Superior temporal gyrus (tissue), 1 donor: Measurements from ENCODE around the gene AKNA.

Experiments used
- DNase-seq: peaks from one replicate; pipeline ENCODE4 v3.0.0-alpha.2; 2016; ENCODE audit errors: extremely low spot score

AKNA gene

DNA sequence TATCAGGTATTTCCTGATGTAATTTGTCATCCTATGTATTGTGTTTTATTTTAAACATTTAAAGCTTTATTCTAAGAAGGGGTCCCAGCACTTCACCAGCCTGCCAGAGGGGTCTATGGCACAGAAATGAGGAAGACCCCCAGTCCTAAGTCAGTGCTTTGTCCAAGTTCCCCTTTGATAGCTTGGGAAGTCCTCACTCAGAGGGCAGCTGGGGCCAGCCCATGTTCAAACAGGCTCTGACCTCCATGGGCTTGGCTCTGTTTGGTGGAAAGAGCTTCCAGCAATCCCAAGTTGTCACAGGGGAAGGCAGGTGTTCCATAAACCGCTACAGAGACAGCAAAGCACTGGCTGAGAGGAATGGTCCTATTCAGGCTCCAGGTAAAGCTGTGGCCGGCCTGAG is 26.6 kb upstream of the AKNA start:
- no peak for DNase-seq

DNA sequence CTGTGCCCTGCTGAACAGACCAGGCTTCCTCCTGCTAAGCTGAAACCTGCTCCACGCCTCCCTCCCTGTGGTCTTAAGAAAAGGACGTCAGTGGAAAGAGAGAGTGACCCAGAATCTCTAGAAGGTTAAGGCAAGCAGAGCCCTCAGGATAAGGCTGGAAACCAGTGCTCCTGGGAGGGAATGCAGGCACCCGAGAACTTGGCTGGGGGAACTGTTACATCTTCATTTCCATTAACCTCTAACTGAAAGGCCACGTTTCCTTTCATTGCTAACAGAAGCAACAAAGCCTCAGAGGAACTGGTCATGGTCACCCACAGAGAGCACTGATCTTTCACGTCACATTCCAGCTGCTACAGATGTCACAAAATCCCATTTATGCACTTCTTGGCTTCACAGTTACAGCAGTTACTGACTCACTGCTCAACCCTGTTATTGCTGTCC is 26.1 kb upstream of the AKNA start:
- no peak for DNase-seq

DNA sequence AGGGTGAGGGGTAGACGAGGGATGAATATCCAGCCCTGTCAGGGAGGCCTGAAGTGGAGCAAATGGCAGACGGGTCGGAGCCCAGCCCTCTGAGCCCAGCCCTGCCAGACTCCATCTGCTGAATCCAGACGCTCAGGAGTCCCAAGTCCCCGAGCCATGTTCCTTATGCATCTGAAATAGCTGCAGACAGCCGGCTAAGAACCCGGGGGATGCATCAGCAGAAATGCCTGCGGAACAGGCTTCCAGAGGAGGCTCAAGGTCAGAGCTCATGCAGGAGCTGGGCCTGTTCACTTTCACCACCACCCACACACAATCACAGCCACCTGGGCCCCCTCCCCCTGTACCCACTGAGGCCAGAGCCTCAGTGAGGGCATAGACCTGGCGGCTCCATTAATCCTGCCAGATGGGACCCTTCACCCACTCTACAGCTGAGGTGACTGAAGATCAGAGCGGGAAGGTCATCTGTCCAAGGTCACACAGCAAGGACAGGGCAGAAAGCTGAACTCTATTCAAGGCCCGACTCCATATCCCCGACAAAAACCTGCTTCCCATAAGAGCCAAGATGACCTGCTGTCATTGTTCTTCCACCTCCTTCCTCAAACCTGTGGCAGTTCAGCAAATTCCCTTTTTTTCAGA is 24.4 kb upstream of the AKNA start:
- no peak for DNase-seq

DNA sequence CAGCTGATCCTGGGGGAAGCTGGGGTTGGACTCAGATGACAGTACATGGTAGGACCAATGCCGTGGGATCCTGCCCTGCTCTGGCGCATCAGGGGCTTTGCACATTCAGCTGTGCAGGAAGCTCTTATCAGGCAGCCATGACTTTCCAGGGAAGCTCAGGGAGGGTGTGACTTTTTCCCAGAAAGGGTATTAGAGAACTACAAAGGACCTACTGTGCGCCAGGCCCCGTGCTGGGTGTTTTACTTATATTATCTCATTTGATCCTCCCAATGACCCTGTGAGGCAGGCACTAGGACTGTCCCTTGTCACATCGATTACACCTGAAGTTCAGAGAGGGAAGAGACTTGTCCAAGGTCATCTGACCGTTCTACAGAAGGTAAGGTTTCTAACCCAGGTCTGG is 23.7 kb upstream of the AKNA start:
- DNase-seq = no peak

DNA sequence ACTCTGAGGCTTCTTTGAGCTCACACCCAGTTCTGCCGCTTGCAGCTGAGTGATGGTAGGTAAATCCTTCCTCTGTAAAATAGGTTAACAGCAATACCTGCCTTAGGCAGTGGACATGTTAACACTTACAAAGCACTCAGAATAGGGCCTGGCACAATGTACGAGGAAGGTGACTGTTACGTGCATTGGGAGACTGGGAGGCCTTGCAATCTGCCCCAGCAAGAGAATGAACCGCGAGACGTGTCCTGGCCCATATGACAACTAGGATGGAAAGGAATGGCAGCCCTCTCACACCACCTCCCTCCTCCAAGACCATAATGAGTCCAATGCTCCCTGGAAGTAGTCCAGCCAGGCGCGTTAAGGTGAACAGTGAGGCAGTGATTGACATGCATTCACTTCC is 23.1 kb upstream of the AKNA start:
- no peak for DNase-seq

DNA sequence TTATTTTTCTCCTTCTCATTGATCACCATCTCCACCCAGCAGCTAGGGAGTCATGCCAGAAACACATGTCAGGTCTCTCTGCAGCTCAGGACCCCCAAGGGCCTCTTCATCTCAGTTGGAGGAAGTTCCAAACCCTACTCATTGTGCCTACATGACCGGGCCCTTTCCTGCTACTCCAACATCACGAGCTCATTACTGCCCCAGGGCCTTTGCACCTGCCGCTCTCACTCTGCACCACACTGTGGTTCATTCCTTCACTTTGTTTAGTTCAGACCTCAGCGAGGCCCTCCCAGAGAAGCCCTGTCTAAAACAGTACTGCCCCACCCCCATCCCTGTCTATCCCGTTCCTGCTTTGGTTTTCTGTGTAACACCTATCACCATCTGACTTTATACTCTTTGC is 22.1 kb upstream of the AKNA start:
- no peak for DNase-seq

DNA sequence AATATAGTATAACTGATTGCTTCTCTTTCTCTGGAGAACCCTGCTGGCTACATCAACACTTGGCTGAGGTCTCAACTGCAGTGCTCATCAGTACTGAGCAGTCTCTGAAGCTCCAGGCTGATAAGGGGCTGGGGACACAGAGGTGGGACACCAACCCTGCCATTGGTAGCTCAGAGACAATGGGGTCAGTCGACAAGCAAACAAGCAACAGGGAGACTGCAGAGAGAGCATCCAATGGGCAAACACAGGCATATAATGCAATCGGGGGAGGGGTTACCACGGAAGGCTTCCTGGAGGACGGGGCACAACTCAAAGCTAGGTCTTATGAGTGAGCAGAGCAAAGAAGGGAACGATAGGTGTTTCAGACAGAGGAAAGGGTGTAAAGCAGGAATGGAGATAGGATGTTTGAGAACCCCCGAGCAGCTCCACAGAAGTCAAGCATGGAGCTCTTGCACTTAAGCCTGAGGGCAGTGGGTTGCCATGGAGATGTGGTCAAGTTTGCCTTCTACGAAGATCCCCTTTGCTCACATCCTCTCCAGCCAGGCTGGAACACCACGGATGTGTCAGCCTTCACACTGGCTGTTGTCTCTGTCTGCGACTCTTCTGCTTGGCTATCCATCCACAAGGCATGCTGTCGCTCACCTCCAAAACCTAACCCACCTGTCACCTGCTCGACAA is 21.5 kb upstream of the AKNA start:
- DNase-seq = no peak

DNA sequence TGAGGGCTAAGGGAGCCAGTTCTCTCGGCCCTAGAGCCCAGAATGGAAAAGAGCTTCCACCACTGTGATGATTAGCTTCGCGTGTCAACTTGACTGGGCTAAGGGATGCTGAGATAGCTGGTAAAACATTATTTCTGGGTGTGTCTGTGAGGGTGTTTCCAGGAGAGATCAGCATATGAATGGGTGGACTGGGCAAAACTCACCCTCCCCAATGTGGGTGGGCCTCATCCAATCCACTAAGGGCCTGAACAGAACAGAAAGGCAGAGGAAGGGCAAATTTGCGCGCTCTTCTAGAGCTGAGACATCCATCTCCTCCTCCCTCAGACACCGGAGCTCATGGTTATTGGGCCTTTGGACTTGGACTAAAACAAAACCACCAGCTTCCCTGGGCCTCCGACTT is 20.9 kb upstream of the AKNA start:
- no peak for DNase-seq

DNA sequence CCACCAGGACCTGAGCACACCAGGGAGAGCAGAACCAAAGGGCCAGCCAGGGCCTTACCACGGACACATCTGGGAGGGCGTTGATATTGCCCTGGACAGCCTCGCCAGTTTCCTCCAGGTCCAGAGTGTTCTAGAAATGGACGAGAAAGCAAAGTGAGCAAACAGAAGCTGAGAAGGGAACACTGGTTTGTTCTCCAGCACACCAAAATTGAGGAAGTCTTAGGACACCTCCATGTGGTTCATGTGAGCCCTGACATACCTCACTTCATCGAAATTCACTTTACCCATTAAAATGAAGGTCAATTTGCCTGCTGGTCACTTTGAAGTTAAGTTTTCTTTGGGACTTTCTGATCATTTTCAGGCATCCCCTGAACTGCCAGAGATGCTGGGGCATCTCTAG is 20.1 kb upstream of the AKNA start:
- DNase-seq = no peak

DNA sequence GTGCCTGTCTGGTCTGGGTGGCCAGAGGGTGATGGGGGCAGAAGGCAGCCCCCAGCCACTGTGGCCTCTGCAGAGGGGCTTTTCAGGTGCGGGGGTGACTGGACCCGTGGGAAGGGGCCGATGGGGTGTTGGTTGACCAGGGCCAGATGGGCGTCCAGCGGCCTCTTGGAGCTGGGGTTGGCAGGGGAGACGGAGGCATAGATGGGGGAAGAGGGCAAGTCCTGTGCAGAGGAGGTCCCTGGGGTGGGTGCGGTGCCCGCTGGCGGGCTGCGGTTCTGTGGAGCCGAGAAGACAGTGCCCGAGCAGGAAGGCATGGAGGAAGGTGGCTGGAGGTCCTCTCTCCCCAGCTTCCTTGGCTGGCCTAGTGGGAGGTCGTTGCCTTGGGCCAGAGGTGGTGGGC is 18.7 kb upstream of the AKNA start:
- DNase-seq = no peak

DNA sequence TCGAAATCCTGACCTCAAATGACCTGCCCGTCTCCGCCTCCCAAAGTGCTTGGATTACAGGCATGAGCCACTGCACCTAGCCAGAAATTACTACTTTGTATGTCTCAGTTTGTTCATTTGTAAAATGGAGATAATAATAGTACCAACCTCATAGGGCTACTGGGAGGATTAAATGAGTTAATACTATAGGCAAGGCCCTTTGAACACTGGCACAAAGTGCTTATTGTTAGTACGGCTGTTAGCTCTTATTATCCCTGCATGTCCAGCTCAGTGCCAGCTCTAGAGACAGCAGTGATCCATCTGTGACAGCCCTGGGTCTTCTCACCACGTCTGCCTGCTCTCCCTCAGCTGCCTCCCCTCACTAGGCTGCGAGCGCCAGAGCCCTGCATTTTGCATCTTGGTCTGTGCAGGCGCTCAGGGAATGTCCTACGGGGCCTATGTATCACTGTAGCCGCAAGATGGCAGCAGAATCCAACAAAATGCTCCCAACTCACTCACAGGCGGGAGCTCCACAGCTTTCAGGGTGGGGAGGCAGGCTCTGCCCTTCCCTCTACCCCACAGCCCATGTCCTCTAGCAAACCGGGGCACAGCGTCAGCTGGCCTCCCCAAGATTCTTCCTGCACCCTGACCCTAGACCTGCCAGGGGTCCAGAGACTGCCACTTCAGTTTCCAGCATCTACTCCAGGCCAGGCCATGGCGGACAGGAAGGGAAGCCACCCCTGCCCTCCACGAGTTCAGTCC is 17.7 kb upstream of the AKNA start:
- peak; percentile 94 for DNase-seq

DNA sequence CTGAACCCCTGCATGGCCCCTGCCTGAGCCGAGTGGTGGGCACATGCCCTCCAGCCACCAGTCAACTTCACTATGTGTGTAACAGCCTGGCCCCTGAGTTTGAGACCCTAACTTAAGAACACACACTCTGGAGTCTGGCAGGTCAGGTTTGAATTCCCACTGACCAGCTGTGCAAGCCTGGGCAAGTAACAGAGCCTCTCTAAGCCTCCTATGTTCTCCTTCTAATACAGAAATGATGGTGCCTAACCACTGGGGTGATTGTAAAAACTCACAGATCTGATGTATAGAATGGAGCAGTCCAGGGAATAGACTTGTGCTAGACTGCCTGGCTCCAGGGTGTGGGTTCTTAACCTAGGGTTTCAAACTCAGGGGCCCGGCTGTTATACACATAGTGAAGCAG is 16.7 kb upstream of the AKNA start:
- no peak for DNase-seq

DNA sequence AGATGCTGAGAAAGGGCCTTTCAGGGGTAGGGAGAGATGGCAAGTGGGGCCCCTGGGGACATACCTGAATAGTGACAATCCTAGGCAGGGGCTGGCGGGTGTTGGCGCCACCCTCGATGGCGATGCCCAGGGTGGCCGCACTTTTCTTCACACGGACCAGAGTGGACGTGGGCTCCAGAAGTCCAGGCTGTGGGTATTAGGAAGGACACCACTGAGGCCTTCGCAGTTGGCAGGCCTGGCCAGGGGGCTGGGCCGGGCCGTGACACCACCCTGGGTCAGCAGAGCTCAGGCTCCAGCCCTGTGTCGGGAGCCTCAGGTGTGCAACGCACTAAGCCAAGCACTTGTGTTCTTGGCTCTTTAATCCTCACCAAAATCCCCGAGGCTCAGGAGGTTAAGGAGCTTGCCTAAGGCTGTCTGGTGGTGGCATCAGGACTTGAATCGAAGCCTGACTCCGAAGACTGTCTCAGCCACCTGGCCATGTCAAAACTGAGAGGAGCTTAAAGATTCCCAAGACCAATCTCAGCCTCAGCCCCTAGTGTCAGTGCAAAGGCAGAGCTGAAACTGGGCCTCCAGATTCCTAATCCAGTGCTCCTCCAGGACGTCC is 15.5 kb upstream of the AKNA start:
- DNase-seq = no peak

DNA sequence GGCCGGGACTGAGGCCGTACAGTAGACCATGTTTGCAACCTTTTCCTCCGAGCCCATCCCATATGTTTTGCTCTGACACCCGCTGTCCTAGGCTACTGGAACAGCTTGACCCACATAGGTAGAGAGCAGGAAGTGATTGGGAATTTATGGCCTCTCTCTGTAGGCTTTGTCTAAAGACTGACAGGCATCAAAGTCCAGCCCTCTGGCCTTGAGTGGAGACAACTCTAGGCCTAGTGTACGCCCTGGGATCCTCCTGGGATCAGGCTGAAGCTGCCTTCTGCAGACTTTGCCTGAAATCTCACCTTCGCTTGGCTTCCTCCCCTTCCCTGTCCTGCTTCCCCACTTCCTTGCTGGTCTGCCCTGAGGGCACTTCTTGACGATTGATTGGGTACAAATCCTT is 13.6 kb upstream of the AKNA start:
- DNase-seq = no peak

DNA sequence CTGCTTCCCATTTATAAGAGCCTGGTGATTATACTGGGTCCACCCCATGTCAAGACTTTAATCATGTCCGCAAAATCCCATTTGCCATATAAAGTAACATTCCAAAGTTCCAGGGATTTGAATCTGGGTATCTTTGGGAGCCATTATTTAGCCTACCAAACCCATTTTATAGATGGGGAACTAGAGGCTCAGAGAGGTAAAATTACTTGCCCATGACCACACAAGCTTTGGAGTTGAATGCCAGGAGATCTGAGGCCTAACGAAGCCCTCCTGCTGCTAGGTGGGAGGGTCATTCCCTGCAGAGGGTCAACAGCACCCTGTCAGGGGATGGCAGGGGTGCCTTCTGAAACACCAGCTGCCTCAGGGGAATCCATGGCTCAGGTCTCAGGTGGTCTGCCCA is 13.0 kb upstream of the AKNA start:
- DNase-seq = no peak

DNA sequence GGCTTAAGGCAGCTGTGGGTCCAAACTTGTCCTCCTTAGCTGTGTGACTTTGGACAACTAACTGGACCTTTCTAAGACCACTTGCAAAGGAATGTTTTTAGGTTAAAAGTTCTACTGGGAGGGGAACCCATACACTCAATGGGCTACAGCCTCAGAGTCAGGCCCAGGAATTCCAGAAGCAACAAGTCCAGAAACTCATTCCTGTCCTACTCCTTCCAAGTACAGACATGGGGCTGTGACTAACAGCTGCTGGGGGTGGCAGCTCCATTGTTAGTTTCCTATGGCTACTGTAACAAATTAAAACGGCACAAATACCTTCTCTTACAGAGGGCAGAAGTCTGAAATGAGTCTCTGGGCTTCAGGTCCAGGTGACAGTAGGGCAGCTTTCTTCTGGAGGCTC is 12.4 kb upstream of the AKNA start:
- DNase-seq = no peak

DNA sequence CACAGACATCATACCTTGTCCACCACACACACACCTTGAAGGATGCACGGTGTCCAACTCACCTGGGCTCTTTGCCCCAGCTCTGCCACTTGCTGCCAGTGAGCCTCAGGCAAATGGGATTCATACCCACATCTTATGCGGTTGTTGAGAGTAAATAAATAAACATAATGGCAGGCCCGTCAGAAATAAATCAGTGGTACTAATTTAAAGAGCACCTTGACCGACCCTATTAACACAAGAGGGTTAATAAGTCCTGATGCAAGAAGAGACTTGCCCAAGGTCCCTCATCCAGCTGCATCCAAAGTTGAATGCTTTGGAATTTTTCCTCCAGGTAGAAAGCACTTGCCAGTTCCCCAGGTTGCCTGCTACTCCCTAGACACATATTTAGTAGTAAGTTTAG is 11.6 kb upstream of the AKNA start:
- no peak for DNase-seq

DNA sequence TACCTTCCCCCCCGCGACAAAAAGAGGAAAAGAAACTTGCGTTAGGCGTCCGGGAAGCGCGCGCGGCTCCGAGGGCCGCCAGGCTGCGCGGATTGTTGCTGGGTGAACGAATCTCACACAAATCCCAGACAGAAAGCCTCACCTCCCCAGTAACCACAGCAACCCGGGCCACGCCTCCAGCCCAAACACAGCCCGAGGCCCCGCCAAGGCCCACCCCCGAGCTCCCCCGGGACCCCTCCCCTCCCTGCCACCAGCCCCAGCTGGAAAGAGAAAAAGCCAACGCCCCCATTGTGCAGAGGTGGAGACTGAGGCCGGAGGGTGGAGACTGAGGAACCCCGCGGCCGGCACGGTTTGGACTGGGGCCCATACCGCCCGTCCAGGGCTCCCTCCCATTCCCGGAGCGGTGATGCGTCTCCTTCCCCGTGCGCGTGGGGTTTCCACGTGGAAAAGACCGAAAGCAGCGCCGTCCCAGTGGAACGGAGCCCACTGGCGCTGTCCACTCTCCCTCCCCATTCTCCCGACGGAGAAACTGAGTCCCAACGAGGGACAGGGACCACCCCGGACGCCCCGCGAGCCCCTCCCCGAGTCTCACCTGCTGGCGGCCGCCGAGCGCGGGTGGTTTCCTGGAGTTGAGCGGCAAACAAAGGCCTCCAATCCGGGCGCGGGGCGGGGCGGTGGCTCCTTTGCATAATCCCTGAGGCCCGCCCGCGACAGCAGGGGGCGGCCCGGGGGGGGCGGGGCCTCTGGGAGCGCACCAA is 10.2 kb upstream of the AKNA start:
- peak; percentile 85 for DNase-seq

DNA sequence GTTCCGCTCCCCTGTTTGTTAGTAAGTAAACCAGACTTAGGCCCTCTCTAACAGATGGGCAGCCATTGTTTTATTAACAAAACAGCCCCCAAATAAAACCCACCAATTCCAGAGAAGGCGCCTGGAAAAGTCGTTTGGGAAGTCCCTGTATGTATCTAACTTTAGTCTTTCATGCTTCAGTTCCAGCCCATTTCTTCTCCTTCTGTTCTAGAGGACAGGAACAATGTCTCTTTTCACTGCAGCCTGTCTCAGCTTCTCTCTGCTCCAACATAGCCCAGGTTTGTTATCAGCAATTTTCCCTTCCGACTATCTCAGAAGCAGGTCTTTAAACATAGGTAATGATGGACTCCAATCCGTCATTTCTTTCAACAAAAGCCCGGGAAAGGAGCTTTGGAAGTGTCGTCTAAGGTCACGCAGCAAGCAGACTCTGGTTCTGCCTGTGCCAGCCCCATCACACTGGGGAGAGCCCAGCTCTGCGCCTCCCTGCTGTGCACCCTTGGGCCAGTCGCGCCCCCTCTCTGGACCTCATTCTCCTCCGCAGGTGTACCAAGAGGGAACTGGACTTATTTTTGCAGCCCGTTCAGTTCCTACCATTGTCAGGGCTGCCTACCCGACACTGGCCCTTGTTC is 9.6 kb upstream of the AKNA start:
- DNase-seq = no peak

DNA sequence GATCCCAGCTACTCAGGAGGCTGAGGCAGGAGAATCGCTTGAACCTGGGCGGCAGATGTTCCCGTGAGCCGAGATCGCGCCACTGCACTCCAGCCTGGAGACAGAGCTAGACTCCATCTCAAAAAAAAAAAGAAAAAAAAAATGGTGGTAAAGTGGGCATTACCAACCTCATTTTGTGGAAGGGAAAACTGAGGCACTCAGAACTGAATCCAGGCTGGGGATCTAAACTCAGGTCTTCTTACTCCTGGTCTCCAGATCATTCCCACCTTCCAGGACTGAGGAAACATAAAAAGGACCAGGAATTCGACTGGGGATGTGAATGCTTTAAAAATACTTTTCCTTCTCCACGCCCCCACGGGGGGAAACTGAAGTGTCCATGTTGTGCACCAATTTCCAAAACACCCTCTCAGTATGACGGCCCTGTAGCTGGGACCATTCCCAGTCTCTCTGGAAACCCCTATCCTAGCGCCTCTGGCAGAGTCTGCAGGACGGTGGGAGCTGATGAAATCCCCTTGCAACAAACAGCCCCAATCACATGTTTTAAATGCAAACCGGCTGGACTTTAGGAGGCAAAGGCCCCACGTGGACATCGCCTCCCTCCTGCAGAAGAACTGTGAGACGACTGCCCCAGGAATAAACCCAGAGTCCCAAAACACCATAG is 8.9 kb upstream of the AKNA start:
- DNase-seq = no peak

DNA sequence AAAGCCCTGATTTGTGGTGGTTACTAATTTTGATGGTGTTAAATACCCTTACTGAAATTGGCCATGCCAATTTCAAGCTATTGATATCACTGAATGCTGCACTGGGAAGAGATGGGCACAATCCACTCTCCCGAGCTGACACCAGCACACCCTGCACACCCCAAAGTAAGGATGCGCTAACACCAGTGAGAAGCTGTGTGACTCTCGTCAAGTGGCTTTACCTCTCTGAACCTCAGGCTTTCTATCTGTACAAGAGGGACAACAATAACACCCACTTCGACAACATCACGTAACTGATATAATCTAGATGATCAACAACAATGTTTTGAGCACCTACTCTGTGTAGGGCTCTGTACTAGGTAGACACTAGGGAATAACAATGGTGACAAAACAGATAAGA is 8.0 kb upstream of the AKNA start:
- DNase-seq = peak; percentile 6
